ENCODE measurements around the gene KIRREL3.

The KIRREL3 gene

GRCh38 chr11:126518071-126518971 lies 482.2 kb downstream of the KIRREL3 start:
- no peak overlapping the region for H3K4me3 ChIP-seq (ENCODE audit: insufficient read depth, low read length, poor library complexity, severe bottlenecking)
- H3K79me2 ChIP-seq (ENCODE audit: insufficient read depth, low read length) = no peaks in the 10 kb centered on the region
- H3K4me2 ChIP-seq (ENCODE audit: low read depth, low read length, poor library complexity, severe bottlenecking) = no peak overlapping the region
- no peak overlapping the region for H3K27ac ChIP-seq (ENCODE audit: low read depth, low read length)
- H3K9ac ChIP-seq (ENCODE audit: low read length) = no peak overlapping the region
- H3K27me3 ChIP-seq (ENCODE audit: low read length) = no peaks in the 10 kb centered on the region
- H2AFZ ChIP-seq (ENCODE audit: low read depth, low read length, severe bottlenecking) = no peak overlapping the region
- no peaks in the 10 kb centered on the region for H3F3A ChIP-seq (ENCODE audit: insufficient read depth)
- H3K36me3 ChIP-seq (ENCODE audit: low read length) = no peaks in the 10 kb centered on the region
- H3K9me2 ChIP-seq (replicated peaks; ENCODE audit: insufficient read depth, low read length) = no peaks in the 10 kb centered on the region
- no peaks in the 10 kb centered on the region for H3K9me3 ChIP-seq (ENCODE audit: insufficient read depth, low read length)
- no peaks in the 10 kb centered on the region for H4K20me1 ChIP-seq (ENCODE audit: low read depth, low read length)
- TF ChIP-seq CTCF (IDR thresholded peaks at IDR 0.05; ENCODE audit: insufficient read depth, low read length, poor library complexity, severe bottlenecking) = no peak
- no peak for TF ChIP-seq EZH2phosphoT487 (conservative IDR thresholded peaks at IDR 0.05; ENCODE audit: low read length)

- H4K20me1 ChIP-seq (ENCODE audit: low read depth, low read length) = no peaks in the 10 kb centered on the region
- no peaks in the 10 kb centered on the region for H3K36me3 ChIP-seq (ENCODE audit: low read length)
- no peak overlapping the region for H3K4me2 ChIP-seq (ENCODE audit: low read depth, low read length, poor library complexity, severe bottlenecking)
- no peaks in the 10 kb centered on the region for H3K9me3 ChIP-seq (ENCODE audit: insufficient read depth, low read length)
- TF ChIP-seq CTCF (IDR thresholded peaks at IDR 0.05; ENCODE audit: insufficient read depth, low read length, poor library complexity, severe bottlenecking) (no peak), EZH2phosphoT487 (conservative IDR thresholded peaks at IDR 0.05; ENCODE audit: low read length) (no peak)
- H3K9ac ChIP-seq (ENCODE audit: low read length) = no peak overlapping the region
- no peaks in the 10 kb centered on the region for H3F3A ChIP-seq (ENCODE audit: insufficient read depth)
- no peaks in the 10 kb centered on the region for H3K27me3 ChIP-seq (ENCODE audit: low read length)
- H3K27ac ChIP-seq (ENCODE audit: low read depth, low read length) = no peak overlapping the region
- H3K79me2 ChIP-seq (ENCODE audit: insufficient read depth, low read length) = no peaks in the 10 kb centered on the region
- H3K4me3 ChIP-seq (ENCODE audit: insufficient read depth, low read length, poor library complexity, severe bottlenecking) = no peak overlapping the region
- H2AFZ ChIP-seq (ENCODE audit: low read depth, low read length, severe bottlenecking) = no peak overlapping the region
- H3K9me2 ChIP-seq (replicated peaks; ENCODE audit: insufficient read depth, low read length) = no peaks in the 10 kb centered on the region
Observed at GRCh38 chr11:126515501-126515900, 485.1 kb downstream of the KIRREL3 start.

GRCh38 chr11:126514061-126514693 lies 486.4 kb downstream of the KIRREL3 start:
- Histone ChIP-seq H2AFZ (ENCODE audit: low read depth, low read length, severe bottlenecking) (no peak overlapping the region), H3K4me3 (ENCODE audit: insufficient read depth, low read length, poor library complexity, severe bottlenecking) (no peak overlapping the region), H3K27me3 (ENCODE audit: low read length) (no peaks in the 10 kb centered on the region), H3K79me2 (ENCODE audit: insufficient read depth, low read length) (no peaks in the 10 kb centered on the region), H3K9ac (ENCODE audit: low read length) (no peak overlapping the region), H3K4me2 (ENCODE audit: low read depth, low read length, poor library complexity, severe bottlenecking) (no peak overlapping the region), H3K9me2 (replicated peaks; ENCODE audit: insufficient read depth, low read length) (no peaks in the 10 kb centered on the region), H3F3A (ENCODE audit: insufficient read depth) (no peaks in the 10 kb centered on the region), H3K9me3 (ENCODE audit: insufficient read depth, low read length) (no peaks in the 10 kb centered on the region), H3K27ac (ENCODE audit: low read depth, low read length) (no peak overlapping the region), H3K36me3 (ENCODE audit: low read length) (no peaks in the 10 kb centered on the region), H4K20me1 (ENCODE audit: low read depth, low read length) (no peaks in the 10 kb centered on the region)
- TF ChIP-seq EZH2phosphoT487 (conservative IDR thresholded peaks at IDR 0.05; ENCODE audit: low read length) (no peak), CTCF (IDR thresholded peaks at IDR 0.05; ENCODE audit: insufficient read depth, low read length, poor library complexity, severe bottlenecking) (no peak)

Data from SU-DHL-6 (cell line).